ENCODE measurements around the gene RPN1. TPM values are rescaled to one million over a fixed set of nuclear protein-coding genes. Genes with fewer than 3 reads are reported as not detected.
A peak's percentile ranks its signal among the peaks of the same experiment; 100 is the strongest.
"Not testable (repeated sequence)": the region's sequence is repeated elsewhere in the genome, so short reads cannot be mapped to it uniquely, and the experiment has no call there.

RPN1 gene
- total RNA-seq, 1 experiment from 2014 or later, result 176 TPM

DNA sequence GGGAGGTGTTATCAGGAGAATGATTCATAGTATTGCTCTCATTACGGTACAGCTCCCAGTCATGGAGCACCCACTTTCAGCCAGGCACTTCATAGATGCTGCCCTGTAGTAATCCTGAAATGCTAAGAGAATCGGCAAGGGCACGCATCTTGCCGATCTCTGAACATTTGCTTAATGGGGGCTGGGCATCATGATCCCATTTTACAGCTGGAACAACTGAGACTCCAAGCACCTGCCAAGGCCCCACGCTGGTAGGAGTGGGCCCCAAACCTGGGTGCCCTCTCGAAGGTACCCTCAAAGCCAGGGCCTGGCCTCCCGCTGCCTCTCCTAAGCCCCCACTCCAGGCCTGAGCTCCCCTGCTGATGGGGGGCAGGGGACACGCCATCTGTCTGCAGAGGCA is 47.3 kb downstream of the RPN1 start:
- Histone ChIP-seq H3K27ac (ENCODE audit: low read length) (no peak overlapping the region), H3K36me3 (ENCODE audit: insufficient read depth, low read length) (no peaks in the 10 kb centered on the region), H3K27me3 (ENCODE audit: low read length) (no peaks in the 10 kb centered on the region), H3K9me2 (replicated peaks; ENCODE audit: insufficient read depth, low read length) (no peaks in the 10 kb centered on the region), H2AFZ (ENCODE audit: low read length) (no peak overlapping the region), H3K9me3 (ENCODE audit: low read length) (no peaks in the 10 kb centered on the region), H3K4me3 (ENCODE audit: low read length) (no peak overlapping the region), H3K79me2 (ENCODE audit: low read length) (no peaks in the 10 kb centered on the region), H3K9ac (ENCODE audit: low read length) (no peak overlapping the region), H3K4me1 (ENCODE audit: low read length) (no peaks in the 10 kb centered on the region), H4K20me1 (ENCODE audit: insufficient read depth, low read depth, low read length) (no peaks in the 10 kb centered on the region), H3K4me2 (ENCODE audit: low read depth, low read length, poor library complexity, severe bottlenecking) (no peak overlapping the region)
- no peak for DNase-seq

DNA sequence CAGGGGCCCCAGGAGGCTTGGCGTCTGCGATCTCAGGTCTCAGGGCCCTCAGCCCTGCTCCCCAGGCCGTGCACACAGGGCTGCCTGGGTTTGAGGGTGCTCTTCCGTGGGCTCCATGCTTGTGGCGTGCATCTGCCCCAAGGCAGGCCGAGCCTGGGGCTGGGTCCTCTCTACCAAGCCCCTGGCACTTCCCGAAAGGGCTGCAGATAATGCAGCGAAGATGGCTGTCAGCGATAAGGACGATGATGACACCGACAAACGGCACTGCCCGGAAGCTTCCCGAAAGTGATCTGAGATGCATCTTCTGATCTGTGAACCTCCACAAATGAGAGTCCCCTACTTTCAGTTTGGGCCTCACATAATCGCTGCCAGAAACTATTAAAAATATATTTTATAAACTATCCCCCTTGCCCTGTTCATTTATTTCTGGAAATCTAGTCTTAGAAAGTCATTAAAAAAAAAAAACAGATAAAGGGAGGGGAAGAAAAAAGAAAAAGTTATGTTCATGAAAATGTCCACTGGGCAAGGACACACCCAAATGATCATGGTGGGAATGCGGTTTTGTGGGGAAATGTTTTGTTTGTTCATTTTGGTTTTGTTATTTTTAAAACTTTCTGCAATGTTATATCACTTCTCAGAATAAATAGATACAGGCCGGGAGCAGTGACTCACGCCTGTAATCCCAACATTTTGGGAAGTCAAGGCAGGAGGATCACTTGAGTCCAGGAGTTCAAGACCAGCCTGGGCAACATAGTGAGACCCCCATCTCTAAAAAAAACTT is 51.5 kb downstream of the RPN1 start:
- Histone ChIP-seq H3K9me3 (ENCODE audit: low read length) (no peaks in the 10 kb centered on the region), H3K4me2 (ENCODE audit: low read depth, low read length, poor library complexity, severe bottlenecking) (no peak overlapping the region), H3K9ac (ENCODE audit: low read length) (no peak overlapping the region), H3K4me3 (ENCODE audit: low read length) (no peak overlapping the region), H4K20me1 (ENCODE audit: insufficient read depth, low read depth, low read length) (no peaks in the 10 kb centered on the region), H2AFZ (ENCODE audit: low read length) (no peak overlapping the region), H3K9me2 (replicated peaks; ENCODE audit: insufficient read depth, low read length) (no peaks in the 10 kb centered on the region), H3K27ac (ENCODE audit: low read length) (no peak overlapping the region), H3K79me2 (ENCODE audit: low read length) (no peaks in the 10 kb centered on the region), H3K27me3 (ENCODE audit: low read length) (no peaks in the 10 kb centered on the region), H3K36me3 (ENCODE audit: insufficient read depth, low read length) (no peaks in the 10 kb centered on the region), H3K4me1 (ENCODE audit: low read length) (no peaks in the 10 kb centered on the region)
- DNase-seq, result no peak

DNA sequence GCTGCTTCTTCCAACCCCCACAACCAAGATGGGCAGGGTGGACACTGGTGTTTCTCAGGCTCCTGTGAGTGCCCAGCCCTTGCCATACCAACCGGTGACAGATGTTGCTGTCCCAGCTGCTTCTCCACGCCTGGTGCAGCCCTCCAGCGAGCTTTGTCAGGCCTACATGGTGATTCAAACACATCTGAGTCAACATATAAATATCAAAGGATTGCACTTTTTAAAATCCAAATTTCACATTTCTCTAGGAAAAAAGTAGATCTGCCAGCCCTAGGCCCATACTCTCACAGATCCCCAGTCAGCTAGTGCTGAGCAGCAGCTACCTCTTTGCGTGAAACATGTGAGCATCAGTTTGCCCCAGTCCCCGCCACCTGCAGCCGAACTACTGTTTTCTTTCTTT is 52.7 kb downstream of the RPN1 start:
- Histone ChIP-seq H4K20me1 (ENCODE audit: insufficient read depth, low read depth, low read length) (no peaks in the 10 kb centered on the region), H3K4me3 (ENCODE audit: low read length) (no peak overlapping the region), H3K4me2 (ENCODE audit: low read depth, low read length, poor library complexity, severe bottlenecking) (no peak overlapping the region), H3K9ac (ENCODE audit: low read length) (no peak overlapping the region), H3K79me2 (ENCODE audit: low read length) (no peaks in the 10 kb centered on the region), H3K36me3 (ENCODE audit: insufficient read depth, low read length) (no peaks in the 10 kb centered on the region), H3K27me3 (ENCODE audit: low read length) (no peaks in the 10 kb centered on the region), H3K9me2 (replicated peaks; ENCODE audit: insufficient read depth, low read length) (no peaks in the 10 kb centered on the region), H3K4me1 (ENCODE audit: low read length) (no peaks in the 10 kb centered on the region), H2AFZ (ENCODE audit: low read length) (no peak overlapping the region), H3K9me3 (ENCODE audit: low read length) (no peaks in the 10 kb centered on the region), H3K27ac (ENCODE audit: low read length) (no peak overlapping the region)
- no peak for DNase-seq

DNA sequence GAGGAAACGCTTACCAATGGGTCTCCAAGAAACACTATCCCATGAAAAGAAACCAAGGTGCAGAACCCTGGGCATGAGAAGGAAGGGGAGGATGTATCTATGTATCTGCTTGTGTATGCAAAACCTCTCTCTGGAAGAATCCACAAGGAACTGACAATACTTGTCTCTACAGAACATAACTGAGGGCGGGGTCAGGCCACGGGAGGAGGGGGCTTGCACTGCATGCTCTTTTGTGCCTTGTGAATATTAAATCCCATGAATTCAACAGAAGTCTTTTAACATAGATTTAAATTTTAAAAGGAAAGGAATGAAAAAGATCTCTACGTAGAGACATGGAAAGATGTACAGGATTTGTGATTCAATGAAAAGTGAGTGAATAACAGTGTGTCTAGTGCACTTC is 57.8 kb downstream of the RPN1 start:
- Histone ChIP-seq H3K4me2 (ENCODE audit: low read depth, low read length, poor library complexity, severe bottlenecking) (no peak overlapping the region), H3K27me3 (ENCODE audit: low read length) (no peaks in the 10 kb centered on the region), H3K9me3 (ENCODE audit: low read length) (no peaks in the 10 kb centered on the region)

DNA sequence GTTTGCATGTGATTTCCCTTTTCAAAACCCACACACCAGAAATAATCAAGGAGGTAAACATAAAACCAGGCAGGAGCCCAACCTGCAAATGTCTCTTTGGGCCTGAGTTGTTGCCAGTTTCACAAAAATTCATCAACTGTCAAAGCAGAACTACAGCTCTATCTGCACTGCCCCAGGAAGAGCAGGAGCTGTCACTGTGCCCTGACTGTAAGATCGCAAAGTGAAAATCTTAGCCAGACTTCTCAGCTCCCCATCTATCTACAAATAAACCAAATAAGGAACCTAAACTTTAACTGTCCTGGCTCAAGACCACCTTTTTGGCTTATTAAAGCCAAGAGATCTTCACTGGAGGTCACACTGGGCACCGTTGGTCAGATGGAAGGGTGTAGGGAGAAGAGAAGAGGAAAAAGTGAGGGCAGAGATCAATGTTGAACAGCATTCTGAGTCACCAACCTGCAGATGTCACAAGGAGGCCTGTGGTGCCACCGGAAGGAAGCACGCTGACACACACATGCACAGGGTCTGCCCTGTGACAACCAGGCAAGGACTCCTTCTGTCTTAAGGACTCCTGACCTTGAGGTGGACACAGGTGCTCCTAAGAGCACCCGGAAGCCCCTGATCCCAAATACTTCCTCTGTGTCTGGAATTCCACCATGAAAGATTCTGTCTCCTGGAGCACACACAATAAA is 58.7 kb downstream of the RPN1 start:
- no peak for DNase-seq
- Histone ChIP-seq H3K79me2 (ENCODE audit: low read length) (no peaks in the 10 kb centered on the region), H3K27me3 (ENCODE audit: low read length) (no peaks in the 10 kb centered on the region), H3K9ac (ENCODE audit: low read length) (no peak overlapping the region), H3K4me3 (ENCODE audit: low read length) (no peak overlapping the region), H3K9me2 (replicated peaks; ENCODE audit: insufficient read depth, low read length) (no peaks in the 10 kb centered on the region), H3K4me1 (ENCODE audit: low read length) (no peaks in the 10 kb centered on the region), H3K27ac (ENCODE audit: low read length) (no peak overlapping the region), H3K9me3 (ENCODE audit: low read length) (no peaks in the 10 kb centered on the region), H3K4me2 (ENCODE audit: low read depth, low read length, poor library complexity, severe bottlenecking) (no peak overlapping the region), H4K20me1 (ENCODE audit: insufficient read depth, low read depth, low read length) (no peaks in the 10 kb centered on the region), H2AFZ (ENCODE audit: low read length) (no peak overlapping the region), H3K36me3 (ENCODE audit: insufficient read depth, low read length) (no peaks in the 10 kb centered on the region)

More for the DNA sequence above, 57.8 kb downstream of the RPN1 start:
- H3K79me2 ChIP-seq (ENCODE audit: low read length), result no peaks in the 10 kb centered on the region
- H2AFZ ChIP-seq (ENCODE audit: low read length), result no peak overlapping the region
- no peak overlapping the region for H3K27ac ChIP-seq (ENCODE audit: low read length)
- no peaks in the 10 kb centered on the region for H3K9me2 ChIP-seq (replicated peaks; ENCODE audit: insufficient read depth, low read length)
- H4K20me1 ChIP-seq (ENCODE audit: insufficient read depth, low read depth, low read length), result no peaks in the 10 kb centered on the region
- H3K9ac ChIP-seq (ENCODE audit: low read length), result no peak overlapping the region
- no peaks in the 10 kb centered on the region for H3K36me3 ChIP-seq (ENCODE audit: insufficient read depth, low read length)
- no peaks in the 10 kb centered on the region for H3K4me1 ChIP-seq (ENCODE audit: low read length)
- DNase-seq, result no peak
- no peak overlapping the region for H3K4me3 ChIP-seq (ENCODE audit: low read length)

DNA sequence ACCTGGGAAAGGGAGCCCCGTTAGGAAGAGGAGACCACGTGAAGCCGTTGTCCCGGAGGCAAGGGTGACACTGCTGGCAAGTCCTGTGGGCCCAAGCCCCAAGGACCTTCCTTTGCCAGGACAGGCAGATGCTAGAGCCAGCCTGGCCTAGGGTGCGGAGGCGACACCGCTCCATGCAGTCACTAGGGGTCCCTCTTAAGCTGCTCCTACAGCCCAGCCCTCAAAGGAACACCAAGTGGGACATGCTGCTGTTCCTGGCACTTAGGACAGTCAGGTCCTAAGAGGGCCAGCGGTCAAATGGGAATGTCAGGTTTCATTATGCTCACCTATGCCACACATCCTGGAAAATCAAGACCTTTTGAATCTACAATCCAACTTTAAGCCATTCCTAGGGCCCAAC is 59.7 kb downstream of the RPN1 start:
- Histone ChIP-seq H3K79me2 (ENCODE audit: low read length) (no peaks in the 10 kb centered on the region), H3K36me3 (ENCODE audit: insufficient read depth, low read length) (no peaks in the 10 kb centered on the region), H2AFZ (ENCODE audit: low read length) (no peak overlapping the region), H3K9me2 (replicated peaks; ENCODE audit: insufficient read depth, low read length) (no peaks in the 10 kb centered on the region), H3K9me3 (ENCODE audit: low read length) (no peaks in the 10 kb centered on the region), H4K20me1 (ENCODE audit: insufficient read depth, low read depth, low read length) (no peaks in the 10 kb centered on the region), H3K4me2 (ENCODE audit: low read depth, low read length, poor library complexity, severe bottlenecking) (no peak overlapping the region), H3K4me3 (ENCODE audit: low read length) (no peak overlapping the region), H3K4me1 (ENCODE audit: low read length) (no peaks in the 10 kb centered on the region), H3K9ac (ENCODE audit: low read length) (no peak overlapping the region), H3K27me3 (ENCODE audit: low read length) (no peaks in the 10 kb centered on the region), H3K27ac (ENCODE audit: low read length) (no peak overlapping the region)
- peak; percentile 52 for DNase-seq

DNA sequence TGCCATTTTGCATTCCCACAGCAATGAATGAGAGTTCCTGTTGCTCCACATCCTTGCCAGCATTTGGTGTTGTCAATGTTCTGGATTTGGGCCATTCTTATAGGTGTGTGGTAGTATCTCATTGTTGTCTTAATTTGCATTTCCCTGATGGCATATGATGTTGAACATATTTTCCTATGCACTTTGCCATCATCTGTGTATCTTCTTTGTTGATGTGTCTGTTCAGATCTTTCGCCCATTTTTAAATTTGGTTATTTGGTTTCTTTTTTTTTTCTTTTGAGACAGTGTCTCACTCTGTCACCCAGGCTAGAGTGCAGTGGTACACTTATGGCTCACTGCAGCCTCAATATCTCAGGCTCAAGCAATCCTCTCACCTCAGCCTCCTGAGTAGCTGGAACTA is 60.6 kb downstream of the RPN1 start:
- not testable (repeated sequence) for H4K20me1 ChIP-seq (ENCODE audit: insufficient read depth, low read depth, low read length); H3K4me3 ChIP-seq (ENCODE audit: low read length); H3K4me1 ChIP-seq (ENCODE audit: low read length); H3K4me2 ChIP-seq (ENCODE audit: low read depth, low read length, poor library complexity, severe bottlenecking); H3K27ac ChIP-seq (ENCODE audit: low read length); H3K9ac ChIP-seq (ENCODE audit: low read length); H3K36me3 ChIP-seq (ENCODE audit: insufficient read depth, low read length); H3K9me2 ChIP-seq (replicated peaks; ENCODE audit: insufficient read depth, low read length); H3K79me2 ChIP-seq (ENCODE audit: low read length); H3K27me3 ChIP-seq (ENCODE audit: low read length); H2AFZ ChIP-seq (ENCODE audit: low read length); DNase-seq; H3K9me3 ChIP-seq (ENCODE audit: low read length)

DNA sequence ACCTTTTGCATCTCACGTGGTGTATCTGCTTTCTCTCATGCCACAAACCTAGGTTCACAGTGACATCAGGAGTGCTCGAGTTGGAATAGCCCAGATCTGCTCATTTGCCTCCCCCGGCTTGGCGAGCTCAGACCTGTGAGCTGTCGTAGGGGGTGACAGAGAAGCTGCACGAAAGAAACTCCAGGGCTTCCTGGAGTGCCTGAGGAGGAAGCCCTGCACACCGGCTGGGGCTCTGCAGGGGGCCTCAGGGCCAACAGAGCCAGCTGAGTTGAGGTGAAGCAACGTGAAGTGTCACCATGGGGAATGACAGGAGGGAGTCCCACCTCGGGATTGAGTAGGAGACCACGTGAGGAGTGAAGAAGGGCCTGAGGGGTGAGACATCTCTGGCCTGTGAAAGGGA is 62.5 kb downstream of the RPN1 start:
- no peaks in the 10 kb centered on the region for H3K9me3 ChIP-seq (ENCODE audit: low read length)
- H3K27me3 ChIP-seq (ENCODE audit: low read length), result no peaks in the 10 kb centered on the region
- H3K79me2 ChIP-seq (ENCODE audit: low read length), result no peaks in the 10 kb centered on the region
- H3K9ac ChIP-seq (ENCODE audit: low read length), result no peak overlapping the region
- no peak overlapping the region for H3K27ac ChIP-seq (ENCODE audit: low read length)
- no peaks in the 10 kb centered on the region for H4K20me1 ChIP-seq (ENCODE audit: insufficient read depth, low read depth, low read length)
- H3K4me1 ChIP-seq (ENCODE audit: low read length), result peaks cover 11% of the 10 kb centered on the region
- no peak overlapping the region for H3K4me3 ChIP-seq (ENCODE audit: low read length)
- DNase-seq, result no peak
- no peaks in the 10 kb centered on the region for H3K9me2 ChIP-seq (replicated peaks; ENCODE audit: insufficient read depth, low read length)
- H3K36me3 ChIP-seq (ENCODE audit: insufficient read depth, low read length), result no peaks in the 10 kb centered on the region
- H3K4me2 ChIP-seq (ENCODE audit: low read depth, low read length, poor library complexity, severe bottlenecking), result no peak overlapping the region
- H2AFZ ChIP-seq (ENCODE audit: low read length), result no peak overlapping the region
